Measurements from ENCODE around the gene STK17B. TPM values are rescaled to one million over a fixed set of nuclear protein-coding genes. Genes with fewer than 3 reads are reported as not detected.

STK17B gene
- total and polyA plus RNA-seq, 2 donors (not counting 1 experiment from before 2014, with no cell fraction given): 39.0 to 43.1 TPM

- DNase-seq (ENCODE audit: low read depth in 2 of 2): no peak
- Histone ChIP-seq H3K9me3 (ENCODE audit: control insufficient read depth, insufficient read depth, low read depth, low read length) (no peaks in the 10 kb centered on the region), H3K4me2 (ENCODE audit: extremely low read depth, insufficient read depth, low read length) (no peak overlapping the region), H3K9ac (ENCODE audit: insufficient read depth, low read length) (no peak overlapping the region), H3K79me2 (ENCODE audit: control insufficient read depth, insufficient read depth, low read length) (no peaks in the 10 kb centered on the region), H3K27me3 (ENCODE audit: control insufficient read depth, insufficient read depth, low read length) (no peaks in the 10 kb centered on the region), H3K27ac (ENCODE audit: insufficient read depth, low read length) (no peak overlapping the region), H2AFZ (ENCODE audit: low read length) (no peak overlapping the region), H3K36me3 (ENCODE audit: control insufficient read depth, insufficient read depth, low read length) (no peaks in the 10 kb centered on the region), H3K4me3 (replicated peaks in 1 of 4; ENCODE audit: control extremely low read depth in 1 of 4, insufficient read depth in 1 of 4, low read depth in 3 of 4, low read length in 4 of 4) (no peak overlapping the region), H4K20me1 (ENCODE audit: control insufficient read depth, extremely low read depth, insufficient read depth, low read length) (no peaks in the 10 kb centered on the region), H3K4me1 (ENCODE audit: control insufficient read depth, extremely low read depth, insufficient read depth, low read length) (no peaks in the 10 kb centered on the region)
- TF ChIP-seq EZH2 (IDR thresholded peaks at IDR 0.05; ENCODE audit: low read length, missing control alignments) (no peak), CTCF (conservative IDR thresholded peaks at IDR 0.05 in 1 of 2, IDR thresholded peaks at IDR 0.05 in 1 of 2; ENCODE audit: low read depth in 1 of 2, low read length in 2 of 2) (no peak)
Measured at GRCh38 chr2:196214156-196214555, 42.8 kb upstream of the STK17B start.

- no peak for DNase-seq (ENCODE audit: low read depth in 2 of 2)
- TF ChIP-seq EZH2 (IDR thresholded peaks at IDR 0.05; ENCODE audit: low read length, missing control alignments) (no peak), CTCF (conservative IDR thresholded peaks at IDR 0.05 in 1 of 2, IDR thresholded peaks at IDR 0.05 in 1 of 2; ENCODE audit: low read depth in 1 of 2, low read length in 2 of 2) (no peak)
- Histone ChIP-seq H3K27me3 (ENCODE audit: control insufficient read depth, insufficient read depth, low read length) (no peaks in the 10 kb centered on the region), H3K79me2 (ENCODE audit: control insufficient read depth, insufficient read depth, low read length) (no peaks in the 10 kb centered on the region), H3K27ac (ENCODE audit: insufficient read depth, low read length) (no peak overlapping the region), H3K36me3 (ENCODE audit: control insufficient read depth, insufficient read depth, low read length) (no peaks in the 10 kb centered on the region), H4K20me1 (ENCODE audit: control insufficient read depth, extremely low read depth, insufficient read depth, low read length) (no peaks in the 10 kb centered on the region), H3K9ac (ENCODE audit: insufficient read depth, low read length) (no peak overlapping the region), H3K4me2 (ENCODE audit: extremely low read depth, insufficient read depth, low read length) (no peak overlapping the region), H3K4me3 (replicated peaks in 1 of 4; ENCODE audit: control extremely low read depth in 1 of 4, insufficient read depth in 1 of 4, low read depth in 3 of 4, low read length in 4 of 4) (no peak overlapping the region), H3K4me1 (ENCODE audit: control insufficient read depth, extremely low read depth, insufficient read depth, low read length) (no peaks in the 10 kb centered on the region), H2AFZ (ENCODE audit: low read length) (no peak overlapping the region), H3K9me3 (ENCODE audit: control insufficient read depth, insufficient read depth, low read depth, low read length) (no peaks in the 10 kb centered on the region)
Measured at GRCh38 chr2:196213252-196213980, 42.0 kb upstream of the STK17B start.

- Histone ChIP-seq H4K20me1 (ENCODE audit: control insufficient read depth, extremely low read depth, insufficient read depth, low read length) (no peaks in the 10 kb centered on the region), H3K27ac (ENCODE audit: insufficient read depth, low read length) (no peak overlapping the region), H3K9ac (ENCODE audit: insufficient read depth, low read length) (no peak overlapping the region), H2AFZ (ENCODE audit: low read length) (no peak overlapping the region), H3K27me3 (ENCODE audit: control insufficient read depth, insufficient read depth, low read length) (no peaks in the 10 kb centered on the region), H3K9me3 (ENCODE audit: control insufficient read depth, insufficient read depth, low read depth, low read length) (no peaks in the 10 kb centered on the region), H3K4me3 (replicated peaks in 1 of 4; ENCODE audit: control extremely low read depth in 1 of 4, insufficient read depth in 1 of 4, low read depth in 3 of 4, low read length in 4 of 4) (no peak overlapping the region), H3K36me3 (ENCODE audit: control insufficient read depth, insufficient read depth, low read length) (no peaks in the 10 kb centered on the region), H3K79me2 (ENCODE audit: control insufficient read depth, insufficient read depth, low read length) (no peaks in the 10 kb centered on the region), H3K4me1 (ENCODE audit: control insufficient read depth, extremely low read depth, insufficient read depth, low read length) (no peaks in the 10 kb centered on the region), H3K4me2 (ENCODE audit: extremely low read depth, insufficient read depth, low read length) (no peak overlapping the region)
- TF ChIP-seq CTCF (conservative IDR thresholded peaks at IDR 0.05 in 1 of 2, IDR thresholded peaks at IDR 0.05 in 1 of 2; ENCODE audit: low read depth in 1 of 2, low read length in 2 of 2) (no peak), EZH2 (IDR thresholded peaks at IDR 0.05; ENCODE audit: low read length, missing control alignments) (no peak)
- peak in 1 of 2 donors; percentile 7 for DNase-seq (ENCODE audit: low read depth in 2 of 2)
Measured at GRCh38 chr2:196208915-196209314, 37.5 kb upstream of the STK17B start.

Measured in fibroblast of lung (primary cell).